Measurements from ENCODE around the gene AGPAT1. TPM values are rescaled to one million over a fixed set of nuclear protein-coding genes. Genes with fewer than 3 reads are reported as not detected.

AGPAT1 gene
- total RNA-seq, 2 donors from 2014 or later: 22.7 to 54.2 TPM

Other genes starting within 250 kb of the AGPAT1 start
- 1 to 10 TPM in 1 of 2 donors, not detected in 1; 2.1 TPM for gene C2, start 248.4 kb downstream of the AGPAT1 start, total RNA-seq
- under 1 TPM in 1 of 2 donors, not detected in 1; 0.65 TPM for gene CFB, start 230.0 kb downstream of the AGPAT1 start, total RNA-seq
- 10 to 100 TPM; 45.8 to 46.2 TPM for gene NELFE, start 217.1 kb downstream of the AGPAT1 start, total RNA-seq
- 10 to 100 TPM; 85.5 to 94.5 TPM for gene SKIC2, start 216.9 kb downstream of the AGPAT1 start, total RNA-seq
- gene DXO, start 203.9 kb downstream of the AGPAT1 start, total RNA-seq: 10 to 100 TPM; 31.9 to 35.0 TPM
- 1 to 10 TPM; 3.8 to 5.4 TPM for gene C4A, start 194.0 kb downstream of the AGPAT1 start, total RNA-seq
- gene C4B, start 161.3 kb downstream of the AGPAT1 start, total RNA-seq: 1 to 10 TPM; 2.2 to 3.7 TPM
- gene CYP21A2, start 137.7 kb downstream of the AGPAT1 start, total RNA-seq: under 1 TPM; 0.35 to 0.76 TPM
- gene TNXB, start 66.7 kb downstream of the AGPAT1 start, total RNA-seq: 10 to 100 TPM in 1 of 2 donors, 1 to 10 TPM in 1; 7.3 to 11.4 TPM
- gene ATF6B, start 47.8 kb downstream of the AGPAT1 start, total RNA-seq: 100 to 1,000 TPM; 107 to 117 TPM
- 1 to 10 TPM; 1.5 to 1.6 TPM for gene FKBPL, start 45.8 kb downstream of the AGPAT1 start, total RNA-seq
- under 1 TPM; 0.35 to 0.50 TPM for gene PRRT1, start 24.1 kb downstream of the AGPAT1 start, total RNA-seq
- gene PPT2, start 21.9 kb downstream of the AGPAT1 start, total RNA-seq: 1 to 10 TPM; 8.1 to 9.2 TPM
- gene EGFL8, start 11.5 kb downstream of the AGPAT1 start, total RNA-seq: 1 to 10 TPM; 9.6 to 9.7 TPM
- 10 to 100 TPM; 20.9 to 30.0 TPM for gene RNF5, start 2.3 kb upstream of the AGPAT1 start, total RNA-seq
- gene AGER, start 8.2 kb upstream of the AGPAT1 start, total RNA-seq: 10 to 100 TPM; 22.2 to 27.4 TPM
- gene PBX2, start 14.1 kb upstream of the AGPAT1 start, total RNA-seq: 100 to 1,000 TPM; 103 to 110 TPM
- gene GPSM3, start 16.6 kb upstream of the AGPAT1 start, total RNA-seq: 100 to 1,000 TPM; 268 to 291 TPM
- 1 to 10 TPM in 1 of 2 donors, under 1 TPM in 1; 0.60 to 1.0 TPM for gene NOTCH4, start 48.0 kb upstream of the AGPAT1 start, total RNA-seq
- not detected for gene TSBP1, start 195.8 kb upstream of the AGPAT1 start, total RNA-seq
- not detected for gene BTNL2, start 231.1 kb upstream of the AGPAT1 start, total RNA-seq

Data from T-helper 17 cell (primary cell).